WTC11 (cell line): ENCODE results near the gene PFKM. TPM values are rescaled to one million over a fixed set of nuclear protein-coding genes. Genes with fewer than 3 reads are reported as not detected.

ENCODE experiments used
- ATAC-seq: fragments of 200-7000 bp; cut with Tn5 transposase; 2 replicates; pipeline ENCODE4 v1.10.0; 2021; ENCODE audit warnings: mild to moderate bottlenecking, moderate library complexity
- CTCF ChIA-PET: fragments of 300-600 bp; sonication (Branson Sonifier 250); formaldehyde crosslinking; loops from one replicate; lab custom pipeline; 2021; ENCODE audit warnings: antibody characterized with exemption; lab: Charles Lee
- POLR2A ChIA-PET: fragments of 350-600 bp; sonication (Branson Sonifier 250); formaldehyde crosslinking; loops from one replicate; lab custom pipeline; 2021; ENCODE audit warnings: antibody characterized with exemption; lab: Charles Lee
- DNase-seq: peaks from one replicate; pipeline ENCODE4 v3.0.0; 2021; ENCODE audit warnings: low spot score
- H3K27ac Mint-ChIP-seq: 2 replicates; pipeline ENCODE4 v1.8.0; 2021; ENCODE audit warnings: mixed read lengths
- H3K27me3 Mint-ChIP-seq: 2 replicates; pipeline ENCODE4 v1.8.0; 2021; ENCODE audit warnings: low read depth, mild to moderate bottlenecking, moderate library complexity, mixed read lengths
- H3K36me3 Mint-ChIP-seq: 2 replicates; pipeline ENCODE4 v1.8.0; 2021; ENCODE audit warnings: mixed read lengths
- H3K4me1 Mint-ChIP-seq: 2 replicates; pipeline ENCODE4 v1.8.0; 2022; ENCODE audit warnings: mixed read lengths
- H3K4me3 Mint-ChIP-seq: 2 replicates; pipeline ENCODE4 v1.8.0; 2021; ENCODE audit warnings: mild to moderate bottlenecking, moderate library complexity, mixed read lengths
- H3K9me3 Mint-ChIP-seq: 2 replicates; pipeline ENCODE4 v1.8.0; 2021; ENCODE audit warnings: mixed read lengths
- CBFB ChIP-seq: sonication (generic); formaldehyde crosslinking; IDR thresholded peaks from 2 replicates; pipeline ENCODE4 v1.8.1; 2022; ENCODE audit warnings: mild to moderate bottlenecking, low read depth, missing genetic modification reagents
- FOXJ3 ChIP-seq: sonication (generic); formaldehyde crosslinking; IDR thresholded peaks from 2 replicates; pipeline ENCODE4 v1.9.0; 2021; ENCODE audit warnings: missing genetic modification reagents, mild to moderate bottlenecking, borderline replicate concordance
- FOXK1 ChIP-seq: sonication (generic); formaldehyde crosslinking; IDR thresholded peaks from 2 replicates; pipeline ENCODE4 v1.8.0; 2022; ENCODE audit warnings: mild to moderate bottlenecking, moderate library complexity, missing genetic modification reagents
- HMGA2 ChIP-seq: fragments of 250-450 bp; sonication (Bioruptor Pico); IDR thresholded peaks from 2 replicates; pipeline ENCODE4 v1.4.0; 2021; ENCODE audit warnings: mild to moderate bottlenecking, moderate library complexity
- JAZF1 ChIP-seq: fragments of 250-450 bp; sonication (Bioruptor Pico); IDR thresholded peaks from 2 replicates; pipeline ENCODE4 v1.9.0; 2021; ENCODE audit warnings: moderate library complexity, mild to moderate bottlenecking, inconsistent platforms
- MYBL2 ChIP-seq: sonication (generic); formaldehyde crosslinking; IDR thresholded peaks from 2 replicates; pipeline ENCODE4 v1.8.1; 2023; ENCODE audit warnings: mild to moderate bottlenecking, moderate library complexity, missing genetic modification reagents
- NR1H2 ChIP-seq: sonication (generic); formaldehyde crosslinking; IDR thresholded peaks from 2 replicates; pipeline ENCODE4 v1.9.0; 2021; ENCODE audit warnings: mild to moderate bottlenecking, moderate library complexity, missing genetic modification reagents
- NR2C2 ChIP-seq: sonication (generic); formaldehyde crosslinking; IDR thresholded peaks from 2 replicates; pipeline ENCODE4 v1.8.0; 2022; ENCODE audit warnings: mild to moderate bottlenecking, missing genetic modification reagents
- NR3C1 ChIP-seq: sonication (generic); formaldehyde crosslinking; conservative IDR thresholded peaks from 2 replicates; pipeline ENCODE4 v1.8.1; 2023; ENCODE audit warnings: low read depth, mild to moderate bottlenecking, missing genetic modification reagents
- PRRX2 ChIP-seq: fragments of 250-450 bp; sonication (Bioruptor Pico); IDR thresholded peaks from 2 replicates; pipeline ENCODE4 v1.8.0; 2021; ENCODE audit warnings: mild to moderate bottlenecking
- SMAD3 ChIP-seq: sonication (generic); formaldehyde crosslinking; IDR thresholded peaks from 2 replicates; pipeline ENCODE4 v1.8.0; 2022; ENCODE audit warnings: missing genetic modification reagents, mild to moderate bottlenecking, borderline replicate concordance
- SOX15 ChIP-seq: fragments of 250-450 bp; sonication (Bioruptor Pico); IDR thresholded peaks from 2 replicates; pipeline ENCODE4 v1.9.0; 2021; ENCODE audit warnings: mild to moderate bottlenecking
- SP1 ChIP-seq: sonication (generic); formaldehyde crosslinking; conservative IDR thresholded peaks from 2 replicates; pipeline ENCODE4 v1.8.1; 2022; ENCODE audit warnings: missing genetic modification reagents
- TCF7 ChIP-seq: sonication (generic); formaldehyde crosslinking; IDR thresholded peaks from 2 replicates; pipeline ENCODE4 v1.8.0; 2022; ENCODE audit warnings: mild to moderate bottlenecking, low read depth, missing genetic modification reagents, moderate library complexity
- ZNF317 ChIP-seq: sonication (generic); formaldehyde crosslinking; IDR thresholded peaks from 2 replicates; pipeline ENCODE4 v1.8.1; 2023; ENCODE audit warnings: low read depth, mild to moderate bottlenecking, moderate library complexity, missing genetic modification reagents, borderline replicate concordance
- ZNF423 ChIP-seq: fragments of 250-450 bp; sonication (Bioruptor Pico); IDR thresholded peaks from 2 replicates; pipeline ENCODE4 v2.1.2; 2022; ENCODE audit warnings: mild to moderate bottlenecking, moderate library complexity
- total RNA-seq: library from RNA; stranded (reverse); gene quantifications from 3 replicates; pipeline ENCODE4 v1.2.3, GENCODE V29; 2021
- TF ChIP-seq, protein P1 (sequence below): sonication (generic); formaldehyde crosslinking; IDR thresholded peaks from 2 replicates; pipeline ENCODE4 v1.8.0; 2023; ENCODE audit warnings: mild to moderate bottlenecking, missing genetic modification reagents
- TF ChIP-seq, protein P2 (sequence below): sonication (generic); formaldehyde crosslinking; IDR thresholded peaks from 2 replicates; pipeline ENCODE4 v1.8.0; 2022; ENCODE audit warnings: missing genetic modification reagents
- TF ChIP-seq, protein P3 (sequence below): sonication (generic); formaldehyde crosslinking; IDR thresholded peaks from 2 replicates; pipeline ENCODE4 v1.8.1; 2023; ENCODE audit warnings: mild to moderate bottlenecking, missing genetic modification reagents, moderate library complexity
- TF ChIP-seq, protein P4 (sequence below): sonication (generic); formaldehyde crosslinking; IDR thresholded peaks from 2 replicates; pipeline ENCODE4 v1.8.1; 2023; ENCODE audit warnings: mild to moderate bottlenecking, missing genetic modification reagents
- TF ChIP-seq, protein P5 (sequence below): sonication (generic); formaldehyde crosslinking; IDR thresholded peaks from 2 replicates; pipeline ENCODE4 v1.8.0; 2022; ENCODE audit warnings: mild to moderate bottlenecking, missing genetic modification reagents
- TF ChIP-seq, protein P6 (sequence below): sonication (generic); formaldehyde crosslinking; IDR thresholded peaks from 2 replicates; pipeline ENCODE4 v1.8.0; 2023; ENCODE audit warnings: missing genetic modification reagents
- TF ChIP-seq, protein P7 (sequence below): sonication (generic); formaldehyde crosslinking; IDR thresholded peaks from 2 replicates; pipeline ENCODE4 v1.8.1; 2023; ENCODE audit warnings: mild to moderate bottlenecking, missing genetic modification reagents, borderline replicate concordance

PFKM gene
- total RNA-seq, 1 experiment from 2014 or later = 99.3 TPM

DNA sequence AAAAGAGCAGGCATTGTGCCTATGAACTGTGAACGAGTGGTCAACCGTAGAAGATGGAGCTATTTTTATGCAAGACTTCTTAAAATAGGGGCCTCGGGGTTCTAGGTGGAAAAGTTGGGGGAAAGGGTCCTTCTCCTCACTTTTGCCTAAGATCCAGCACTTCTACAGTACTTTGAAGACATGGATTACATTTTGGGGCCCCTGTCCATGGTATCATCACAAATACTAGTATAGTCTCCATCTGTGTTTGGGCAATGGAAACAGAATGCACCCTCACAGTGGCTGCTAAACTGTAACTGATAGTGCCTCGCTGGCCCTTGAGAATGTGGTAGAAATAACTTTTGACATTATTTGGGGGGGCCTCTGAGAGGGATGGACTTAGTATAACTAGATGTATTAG is 58.8 kb downstream of the PFKM start (continued):
- TF ChIP-seq FOXK1 (CRISPR knock-in tag) = no peak
- TF ChIP-seq, protein P1, sequence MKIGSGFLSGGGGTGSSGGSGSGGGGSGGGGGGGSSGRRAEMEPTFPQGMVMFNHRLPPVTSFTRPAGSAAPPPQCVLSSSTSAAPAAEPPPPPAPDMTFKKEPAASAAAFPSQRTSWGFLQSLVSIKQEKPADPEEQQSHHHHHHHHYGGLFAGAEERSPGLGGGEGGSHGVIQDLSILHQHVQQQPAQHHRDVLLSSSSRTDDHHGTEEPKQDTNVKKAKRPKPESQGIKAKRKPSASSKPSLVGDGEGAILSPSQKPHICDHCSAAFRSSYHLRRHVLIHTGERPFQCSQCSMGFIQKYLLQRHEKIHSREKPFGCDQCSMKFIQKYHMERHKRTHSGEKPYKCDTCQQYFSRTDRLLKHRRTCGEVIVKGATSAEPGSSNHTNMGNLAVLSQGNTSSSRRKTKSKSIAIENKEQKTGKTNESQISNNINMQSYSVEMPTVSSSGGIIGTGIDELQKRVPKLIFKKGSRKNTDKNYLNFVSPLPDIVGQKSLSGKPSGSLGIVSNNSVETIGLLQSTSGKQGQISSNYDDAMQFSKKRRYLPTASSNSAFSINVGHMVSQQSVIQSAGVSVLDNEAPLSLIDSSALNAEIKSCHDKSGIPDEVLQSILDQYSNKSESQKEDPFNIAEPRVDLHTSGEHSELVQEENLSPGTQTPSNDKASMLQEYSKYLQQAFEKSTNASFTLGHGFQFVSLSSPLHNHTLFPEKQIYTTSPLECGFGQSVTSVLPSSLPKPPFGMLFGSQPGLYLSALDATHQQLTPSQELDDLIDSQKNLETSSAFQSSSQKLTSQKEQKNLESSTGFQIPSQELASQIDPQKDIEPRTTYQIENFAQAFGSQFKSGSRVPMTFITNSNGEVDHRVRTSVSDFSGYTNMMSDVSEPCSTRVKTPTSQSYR = no peak
- TF ChIP-seq, protein P2, sequence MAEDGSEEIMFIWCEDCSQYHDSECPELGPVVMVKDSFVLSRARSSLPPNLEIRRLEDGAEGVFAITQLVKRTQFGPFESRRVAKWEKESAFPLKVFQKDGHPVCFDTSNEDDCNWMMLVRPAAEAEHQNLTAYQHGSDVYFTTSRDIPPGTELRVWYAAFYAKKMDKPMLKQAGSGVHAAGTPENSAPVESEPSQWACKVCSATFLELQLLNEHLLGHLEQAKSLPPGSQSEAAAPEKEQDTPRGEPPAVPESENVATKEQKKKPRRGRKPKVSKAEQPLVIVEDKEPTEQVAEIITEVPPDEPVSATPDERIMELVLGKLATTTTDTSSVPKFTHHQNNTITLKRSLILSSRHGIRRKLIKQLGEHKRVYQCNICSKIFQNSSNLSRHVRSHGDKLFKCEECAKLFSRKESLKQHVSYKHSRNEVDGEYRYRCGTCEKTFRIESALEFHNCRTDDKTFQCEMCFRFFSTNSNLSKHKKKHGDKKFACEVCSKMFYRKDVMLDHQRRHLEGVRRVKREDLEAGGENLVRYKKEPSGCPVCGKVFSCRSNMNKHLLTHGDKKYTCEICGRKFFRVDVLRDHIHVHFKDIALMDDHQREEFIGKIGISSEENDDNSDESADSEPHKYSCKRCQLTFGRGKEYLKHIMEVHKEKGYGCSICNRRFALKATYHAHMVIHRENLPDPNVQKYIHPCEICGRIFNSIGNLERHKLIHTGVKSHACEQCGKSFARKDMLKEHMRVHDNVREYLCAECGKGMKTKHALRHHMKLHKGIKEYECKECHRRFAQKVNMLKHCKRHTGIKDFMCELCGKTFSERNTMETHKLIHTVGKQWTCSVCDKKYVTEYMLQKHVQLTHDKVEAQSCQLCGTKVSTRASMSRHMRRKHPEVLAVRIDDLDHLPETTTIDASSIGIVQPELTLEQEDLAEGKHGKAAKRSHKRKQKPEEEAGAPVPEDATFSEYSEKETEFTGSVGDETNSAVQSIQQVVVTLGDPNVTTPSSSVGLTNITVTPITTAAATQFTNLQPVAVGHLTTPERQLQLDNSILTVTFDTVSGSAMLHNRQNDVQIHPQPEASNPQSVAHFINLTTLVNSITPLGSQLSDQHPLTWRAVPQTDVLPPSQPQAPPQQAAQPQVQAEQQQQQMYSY (CRISPR knock-in tag) = no peak
- TF ChIP-seq CBFB (CRISPR knock-in tag) = no peak
- TF ChIP-seq NR2C2 (CRISPR knock-in tag) = no peak
- no peak for TF ChIP-seq SP1 (CRISPR knock-in tag)
- no peak for TF ChIP-seq SMAD3 (CRISPR knock-in tag)

DNA sequence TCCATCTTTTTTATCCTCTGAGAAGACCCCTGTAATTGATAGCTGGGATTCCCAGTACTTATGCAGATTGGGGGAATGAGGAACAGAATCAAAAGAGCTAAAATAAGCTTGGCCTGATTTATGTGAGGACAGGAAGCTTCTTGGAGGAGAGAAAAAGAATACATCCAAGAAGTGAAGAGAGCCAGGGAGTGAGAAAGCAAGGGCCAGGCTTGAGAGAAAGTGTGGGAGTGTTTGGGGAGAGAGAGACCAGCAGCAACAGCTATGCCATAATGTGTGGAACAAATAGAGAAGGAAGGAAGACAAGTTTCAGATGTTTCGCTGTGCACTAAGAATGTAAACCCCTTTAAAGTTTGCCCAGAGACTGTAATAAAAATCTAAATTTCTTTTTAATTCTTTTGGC is 60.3 kb downstream of the PFKM start:
- Mint-ChIP-seq H3K36me3 (no peaks in the 10 kb centered on the region), H3K27ac (no peak overlapping the region), H3K9me3 (no peaks in the 10 kb centered on the region), H3K4me3 (no peak overlapping the region), H3K4me1 (peaks cover 38% of the 10 kb centered on the region), H3K27me3 (peaks cover 64% of the 10 kb centered on the region)
- CTCF ChIA-PET = interaction anchor here (0.7 to 2.1 kb wide), 6 partner anchors 9 to 439 kb away, joined by 3 to 6 read pairs (median 4); partner anchors contain the start of gene TMEM106C
- ATAC-seq = no peak
- no peak for DNase-seq
- POLR2A ChIA-PET = no interaction called here
- TF ChIP-seq, protein P3, sequence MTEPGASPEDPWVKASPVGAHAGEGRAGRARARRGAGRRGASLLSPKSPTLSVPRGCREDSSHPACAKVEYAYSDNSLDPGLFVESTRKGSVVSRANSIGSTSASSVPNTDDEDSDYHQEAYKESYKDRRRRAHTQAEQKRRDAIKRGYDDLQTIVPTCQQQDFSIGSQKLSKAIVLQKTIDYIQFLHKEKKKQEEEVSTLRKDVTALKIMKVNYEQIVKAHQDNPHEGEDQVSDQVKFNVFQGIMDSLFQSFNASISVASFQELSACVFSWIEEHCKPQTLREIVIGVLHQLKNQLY (CRISPR knock-in tag) = no peak
- TF ChIP-seq ZNF317 (no peak), SP1 (CRISPR knock-in tag) (no peak), JAZF1 (CRISPR knock-in tag) (no peak), NR1H2 (CRISPR knock-in tag) (no peak), FOXJ3 (CRISPR knock-in tag) (no peak), PRRX2 (CRISPR knock-in tag) (no peak), ZNF423 (no peak), SOX15 (no peak), NR3C1 (CRISPR knock-in tag) (no peak), TCF7 (CRISPR knock-in tag) (no peak), MYBL2 (CRISPR knock-in tag) (no peak), HMGA2 (CRISPR knock-in tag) (no peak), FOXK1 (CRISPR knock-in tag) (no peak)
- TF ChIP-seq, protein P4, sequence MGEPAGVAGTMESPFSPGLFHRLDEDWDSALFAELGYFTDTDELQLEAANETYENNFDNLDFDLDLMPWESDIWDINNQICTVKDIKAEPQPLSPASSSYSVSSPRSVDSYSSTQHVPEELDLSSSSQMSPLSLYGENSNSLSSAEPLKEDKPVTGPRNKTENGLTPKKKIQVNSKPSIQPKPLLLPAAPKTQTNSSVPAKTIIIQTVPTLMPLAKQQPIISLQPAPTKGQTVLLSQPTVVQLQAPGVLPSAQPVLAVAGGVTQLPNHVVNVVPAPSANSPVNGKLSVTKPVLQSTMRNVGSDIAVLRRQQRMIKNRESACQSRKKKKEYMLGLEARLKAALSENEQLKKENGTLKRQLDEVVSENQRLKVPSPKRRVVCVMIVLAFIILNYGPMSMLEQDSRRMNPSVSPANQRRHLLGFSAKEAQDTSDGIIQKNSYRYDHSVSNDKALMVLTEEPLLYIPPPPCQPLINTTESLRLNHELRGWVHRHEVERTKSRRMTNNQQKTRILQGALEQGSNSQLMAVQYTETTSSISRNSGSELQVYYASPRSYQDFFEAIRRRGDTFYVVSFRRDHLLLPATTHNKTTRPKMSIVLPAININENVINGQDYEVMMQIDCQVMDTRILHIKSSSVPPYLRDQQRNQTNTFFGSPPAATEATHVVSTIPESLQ (CRISPR knock-in tag) = no peak
- TF ChIP-seq, protein P5, sequence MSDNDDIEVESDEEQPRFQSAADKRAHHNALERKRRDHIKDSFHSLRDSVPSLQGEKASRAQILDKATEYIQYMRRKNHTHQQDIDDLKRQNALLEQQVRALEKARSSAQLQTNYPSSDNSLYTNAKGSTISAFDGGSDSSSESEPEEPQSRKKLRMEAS = no peak
- TF ChIP-seq, protein P6, sequence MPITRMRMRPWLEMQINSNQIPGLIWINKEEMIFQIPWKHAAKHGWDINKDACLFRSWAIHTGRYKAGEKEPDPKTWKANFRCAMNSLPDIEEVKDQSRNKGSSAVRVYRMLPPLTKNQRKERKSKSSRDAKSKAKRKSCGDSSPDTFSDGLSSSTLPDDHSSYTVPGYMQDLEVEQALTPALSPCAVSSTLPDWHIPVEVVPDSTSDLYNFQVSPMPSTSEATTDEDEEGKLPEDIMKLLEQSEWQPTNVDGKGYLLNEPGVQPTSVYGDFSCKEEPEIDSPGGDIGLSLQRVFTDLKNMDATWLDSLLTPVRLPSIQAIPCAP (CRISPR knock-in tag) = no peak
- TF ChIP-seq, protein P7, sequence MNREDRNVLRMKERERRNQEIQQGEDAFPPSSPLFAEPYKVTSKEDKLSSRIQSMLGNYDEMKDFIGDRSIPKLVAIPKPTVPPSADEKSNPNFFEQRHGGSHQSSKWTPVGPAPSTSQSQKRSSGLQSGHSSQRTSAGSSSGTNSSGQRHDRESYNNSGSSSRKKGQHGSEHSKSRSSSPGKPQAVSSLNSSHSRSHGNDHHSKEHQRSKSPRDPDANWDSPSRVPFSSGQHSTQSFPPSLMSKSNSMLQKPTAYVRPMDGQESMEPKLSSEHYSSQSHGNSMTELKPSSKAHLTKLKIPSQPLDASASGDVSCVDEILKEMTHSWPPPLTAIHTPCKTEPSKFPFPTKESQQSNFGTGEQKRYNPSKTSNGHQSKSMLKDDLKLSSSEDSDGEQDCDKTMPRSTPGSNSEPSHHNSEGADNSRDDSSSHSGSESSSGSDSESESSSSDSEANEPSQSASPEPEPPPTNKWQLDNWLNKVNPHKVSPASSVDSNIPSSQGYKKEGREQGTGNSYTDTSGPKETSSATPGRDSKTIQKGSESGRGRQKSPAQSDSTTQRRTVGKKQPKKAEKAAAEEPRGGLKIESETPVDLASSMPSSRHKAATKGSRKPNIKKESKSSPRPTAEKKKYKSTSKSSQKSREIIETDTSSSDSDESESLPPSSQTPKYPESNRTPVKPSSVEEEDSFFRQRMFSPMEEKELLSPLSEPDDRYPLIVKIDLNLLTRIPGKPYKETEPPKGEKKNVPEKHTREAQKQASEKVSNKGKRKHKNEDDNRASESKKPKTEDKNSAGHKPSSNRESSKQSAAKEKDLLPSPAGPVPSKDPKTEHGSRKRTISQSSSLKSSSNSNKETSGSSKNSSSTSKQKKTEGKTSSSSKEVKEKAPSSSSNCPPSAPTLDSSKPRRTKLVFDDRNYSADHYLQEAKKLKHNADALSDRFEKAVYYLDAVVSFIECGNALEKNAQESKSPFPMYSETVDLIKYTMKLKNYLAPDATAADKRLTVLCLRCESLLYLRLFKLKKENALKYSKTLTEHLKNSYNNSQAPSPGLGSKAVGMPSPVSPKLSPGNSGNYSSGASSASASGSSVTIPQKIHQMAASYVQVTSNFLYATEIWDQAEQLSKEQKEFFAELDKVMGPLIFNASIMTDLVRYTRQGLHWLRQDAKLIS (CRISPR knock-in tag) = no peak
